ENCODE results near the gene XYLT1.

DNA sequence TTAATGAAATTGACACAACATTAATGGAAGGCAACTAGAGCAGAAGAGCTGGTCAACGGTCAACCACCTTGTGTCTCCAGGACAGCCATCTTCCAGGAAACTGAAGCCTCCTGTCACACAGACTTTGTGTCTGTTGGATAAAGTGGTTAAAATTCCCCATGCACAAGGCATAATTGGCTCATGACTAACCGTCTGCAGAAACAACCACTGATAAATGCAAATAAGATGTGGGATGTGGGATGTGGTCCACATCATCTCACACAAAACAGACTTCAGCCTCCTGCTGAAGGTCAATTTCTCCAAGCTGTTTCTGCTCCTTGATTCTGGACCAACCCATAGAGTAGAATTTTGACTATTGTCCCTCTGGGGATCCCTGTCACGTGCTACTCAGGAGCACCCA, 26.9 kb upstream of the XYLT1 start:
- TF ChIP-seq POLR2AphosphoS5 (IDR thresholded peaks at IDR 0.05; ENCODE audit: low read depth, low read length) (no peak), POLR2A (IDR thresholded peaks at IDR 0.05; ENCODE audit: low read depth, low read length) (no peak), TAF1 (IDR thresholded peaks at IDR 0.05; ENCODE audit: low read depth, low read length) (no peak), SPI1 (IDR thresholded peaks at IDR 0.05; ENCODE audit: low read depth, low read length) (no peak)
